C4-2B (cell line): ENCODE measurements around the gene LMAN2.

Source experiments
- H3K27ac ChIP-seq: fragments of 450-650 bp; 2 replicates; pipeline ENCODE4 v1.5.1; 2017
- ZFX ChIP-seq: fragments of 450-650 bp; IDR thresholded peaks from 2 replicates; pipeline ENCODE4 v1.6.1; 2017
- TF ChIP-seq, protein P1 (sequence below): fragments of 450-650 bp; conservative IDR thresholded peaks from 2 replicates; pipeline ENCODE4 v1.5.1; 2017; ENCODE audit warnings: mild to moderate bottlenecking

The LMAN2 gene

DNA sequence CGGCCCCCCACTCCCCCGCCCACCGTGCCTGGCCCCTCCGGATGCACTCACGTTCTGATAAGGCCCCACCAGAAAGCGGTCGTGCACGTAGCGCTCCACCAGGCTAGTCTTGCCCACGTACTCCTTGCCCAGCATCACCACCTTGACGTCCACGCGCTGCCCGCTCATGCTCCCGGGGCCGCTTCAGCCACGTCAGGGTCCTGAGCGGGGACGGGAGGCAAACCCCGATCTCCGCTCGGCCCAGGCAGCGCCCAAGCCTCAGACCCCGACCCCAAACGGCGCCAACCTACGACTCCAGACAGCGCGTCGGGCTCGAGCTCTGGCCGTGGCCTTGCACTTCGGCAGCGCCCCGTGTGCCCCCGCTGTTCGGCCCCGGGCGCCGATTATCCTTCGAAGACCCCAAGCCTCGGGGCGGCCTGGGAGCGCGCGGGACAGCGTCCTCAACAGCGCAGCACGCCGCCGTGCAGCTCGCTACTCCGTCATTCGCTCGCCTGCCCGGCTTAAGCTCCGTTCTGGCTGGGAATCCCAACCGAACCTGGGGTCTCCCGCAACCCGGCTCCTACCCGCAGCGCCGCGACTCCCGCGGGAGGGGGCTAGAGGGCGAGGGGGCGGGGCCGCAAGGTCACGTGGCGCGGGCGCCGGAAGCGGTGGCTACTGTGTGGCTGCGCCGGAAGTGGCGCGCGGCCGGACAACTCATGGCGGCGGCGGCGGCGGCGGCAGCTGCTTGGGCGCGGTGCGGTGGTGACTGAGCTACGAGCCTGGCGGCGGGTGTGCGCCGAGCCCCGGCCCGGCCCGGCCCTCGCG is 48.1 kb downstream of the LMAN2 start, which contains the start of the genes PRELID1 and RAB24:
Gene PRELID1 (plus strand): TSS at position 679 of the 804 bp plus-strand sequence. CDS start 187 bp downstream, outside the sequence.
Gene RAB24 (minus strand): TSS at position 599 of the 804 bp plus-strand sequence. CDS start 431 bp downstream, at position 168.
- peak within 1 kb of the TSS; percentile 92 for H3K27ac ChIP-seq
- no peak for TF ChIP-seq ZFX
- TF ChIP-seq, protein P1, sequence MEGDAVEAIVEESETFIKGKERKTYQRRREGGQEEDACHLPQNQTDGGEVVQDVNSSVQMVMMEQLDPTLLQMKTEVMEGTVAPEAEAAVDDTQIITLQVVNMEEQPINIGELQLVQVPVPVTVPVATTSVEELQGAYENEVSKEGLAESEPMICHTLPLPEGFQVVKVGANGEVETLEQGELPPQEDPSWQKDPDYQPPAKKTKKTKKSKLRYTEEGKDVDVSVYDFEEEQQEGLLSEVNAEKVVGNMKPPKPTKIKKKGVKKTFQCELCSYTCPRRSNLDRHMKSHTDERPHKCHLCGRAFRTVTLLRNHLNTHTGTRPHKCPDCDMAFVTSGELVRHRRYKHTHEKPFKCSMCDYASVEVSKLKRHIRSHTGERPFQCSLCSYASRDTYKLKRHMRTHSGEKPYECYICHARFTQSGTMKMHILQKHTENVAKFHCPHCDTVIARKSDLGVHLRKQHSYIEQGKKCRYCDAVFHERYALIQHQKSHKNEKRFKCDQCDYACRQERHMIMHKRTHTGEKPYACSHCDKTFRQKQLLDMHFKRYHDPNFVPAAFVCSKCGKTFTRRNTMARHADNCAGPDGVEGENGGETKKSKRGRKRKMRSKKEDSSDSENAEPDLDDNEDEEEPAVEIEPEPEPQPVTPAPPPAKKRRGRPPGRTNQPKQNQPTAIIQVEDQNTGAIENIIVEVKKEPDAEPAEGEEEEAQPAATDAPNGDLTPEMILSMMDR: peak; percentile 71

DNA sequence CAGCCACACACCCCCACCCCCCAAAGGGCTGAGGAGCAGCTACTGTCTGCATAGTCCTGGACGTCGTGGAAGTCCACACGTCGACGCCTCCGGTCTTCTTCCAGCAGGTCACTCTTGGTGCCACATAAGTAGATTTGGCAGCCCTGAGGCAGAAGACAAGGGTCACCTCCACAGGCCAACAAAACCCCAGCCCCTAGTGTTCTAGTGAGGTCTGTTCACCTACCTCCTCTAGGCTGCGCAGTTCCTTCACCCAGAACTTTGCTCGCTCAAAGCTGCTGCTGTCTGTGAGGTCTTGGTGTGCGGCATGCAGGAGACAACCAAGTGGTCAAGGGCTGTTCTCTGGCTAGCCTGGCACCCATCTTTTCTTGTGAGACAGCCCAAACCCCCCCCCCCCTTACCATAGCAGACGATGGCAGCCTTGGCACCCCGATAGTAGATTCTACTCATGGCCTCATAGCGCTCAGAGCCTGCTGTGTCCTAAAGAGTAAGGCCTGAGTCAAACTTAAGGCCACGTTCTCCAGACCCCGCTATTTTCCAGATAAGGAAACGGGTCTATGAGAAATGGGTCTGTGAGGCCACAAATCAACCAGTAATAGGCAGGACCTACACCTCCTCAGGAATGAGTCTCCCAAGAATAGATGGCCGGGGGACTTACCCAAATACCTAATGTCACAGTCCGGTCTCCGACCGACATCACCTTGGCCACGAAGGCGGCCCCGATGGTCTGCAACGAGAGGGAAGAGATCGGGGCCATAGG is 48.9 kb downstream of the LMAN2 start:
- TF ChIP-seq, protein P1: no peak
- TF ChIP-seq ZFX: no peak
- peak overlapping the region; percentile 92 for H3K27ac ChIP-seq

DNA sequence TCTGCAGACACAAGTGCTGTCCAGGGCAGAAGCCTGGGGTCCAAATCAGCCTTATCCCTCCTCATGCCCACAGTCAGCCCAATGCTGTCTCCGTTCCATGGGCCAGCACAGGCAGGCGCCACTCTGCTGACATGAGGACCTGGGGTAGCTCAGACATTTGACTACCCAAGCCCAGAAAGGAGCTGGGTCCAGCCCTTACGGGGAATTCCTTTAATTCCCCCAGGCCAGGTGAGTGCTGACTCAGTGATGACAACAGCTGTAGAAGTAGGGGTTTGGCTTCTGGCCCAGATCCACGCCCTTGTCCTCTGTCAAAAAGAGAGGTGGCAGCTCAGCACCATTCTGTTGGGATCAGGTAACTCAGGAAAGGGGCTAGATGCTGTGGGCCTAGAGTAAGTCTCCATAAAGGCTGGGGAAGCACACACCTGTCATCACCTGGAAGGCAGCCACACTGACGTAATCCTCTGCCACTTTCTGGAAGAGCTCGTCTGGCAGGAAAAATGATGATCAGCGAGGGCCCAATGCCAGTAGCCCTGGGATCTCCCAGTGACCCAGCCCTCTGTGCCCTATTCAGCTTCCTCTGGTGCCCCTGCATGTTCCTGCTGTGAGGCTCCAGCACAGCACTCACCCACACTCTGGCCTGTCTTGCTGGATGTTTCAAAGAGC is 49.8 kb downstream of the LMAN2 start:
- H3K27ac ChIP-seq: peak overlapping the region; percentile 92
- no peak for TF ChIP-seq ZFX
- TF ChIP-seq, protein P1: no peak

DNA sequence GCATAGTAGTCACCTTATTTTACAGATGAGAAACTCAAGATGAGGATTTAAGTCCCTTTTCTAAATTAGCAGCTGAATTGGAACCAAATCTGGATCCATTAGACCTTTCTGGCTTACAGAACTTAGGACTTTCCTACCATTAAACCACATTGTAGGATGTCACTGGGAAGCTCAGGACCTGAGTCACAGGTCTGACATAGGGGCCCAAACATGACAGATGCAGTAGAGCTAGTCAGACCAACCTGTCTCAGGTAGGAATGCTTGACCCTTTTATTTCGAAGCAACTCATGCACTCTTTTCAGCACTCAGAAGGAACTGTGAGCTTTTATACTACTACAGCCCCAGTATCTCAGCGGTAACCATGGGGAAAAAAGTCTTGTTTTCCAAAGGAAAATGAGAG is 50.5 kb downstream of the LMAN2 start:
- no peak for TF ChIP-seq ZFX
- TF ChIP-seq, protein P1: no peak
- H3K27ac ChIP-seq: peak overlapping the region; percentile 92

DNA sequence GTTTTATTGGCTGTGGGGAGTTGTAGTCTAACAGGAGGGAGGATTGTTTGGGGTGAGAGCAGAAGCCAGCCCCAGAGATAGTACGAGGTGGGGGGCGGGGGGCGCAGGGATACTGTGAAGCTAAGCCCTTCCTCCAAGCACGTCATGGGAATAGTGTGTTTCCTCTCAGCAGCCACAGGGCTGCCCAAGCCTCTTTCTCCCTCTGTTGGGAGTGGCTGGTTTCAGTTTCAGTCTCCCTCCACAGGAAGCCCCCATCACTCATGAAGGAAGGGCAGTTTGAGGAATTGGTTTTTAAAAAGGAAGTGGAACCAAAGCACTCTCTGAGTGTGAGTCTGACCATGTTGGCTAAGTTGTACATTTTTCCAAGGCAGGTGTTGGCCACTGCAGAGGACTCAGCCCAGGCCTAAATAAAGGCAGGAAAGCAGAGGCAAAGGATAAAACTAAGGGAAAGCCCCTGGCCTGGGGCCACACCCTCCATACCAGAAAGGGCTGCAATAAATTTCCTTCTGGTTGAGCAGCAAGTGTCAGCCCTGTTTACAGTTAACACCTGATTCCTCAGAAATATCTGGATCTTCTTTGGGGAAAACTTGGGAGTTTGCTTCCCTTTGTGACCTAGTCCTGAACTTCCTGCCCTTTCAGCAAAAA is 51.1 kb downstream of the LMAN2 start:
- no peak for TF ChIP-seq ZFX
- TF ChIP-seq, protein P1: no peak
- no peak overlapping the region for H3K27ac ChIP-seq

DNA sequence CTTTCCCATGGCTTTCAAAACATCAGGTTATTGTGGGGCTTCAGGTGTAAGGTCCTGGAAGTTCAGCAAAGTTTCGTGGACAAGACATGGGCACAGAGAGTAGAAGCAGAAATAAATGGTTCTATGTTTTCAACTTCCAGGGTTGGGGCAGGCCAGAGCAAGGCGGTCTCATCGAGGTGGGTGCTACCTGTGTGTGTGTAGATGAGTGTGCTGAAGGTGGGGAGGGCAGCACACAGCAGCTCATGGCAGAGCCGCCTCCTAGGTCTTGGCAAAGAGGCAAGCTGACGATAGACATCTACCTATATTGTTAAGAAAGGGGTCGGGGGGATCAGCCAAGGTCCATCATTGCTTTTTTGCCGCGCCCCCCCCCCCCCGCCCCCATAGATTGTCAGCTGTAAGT is 51.8 kb downstream of the LMAN2 start:
- H3K27ac ChIP-seq: no peak overlapping the region
- TF ChIP-seq ZFX: no peak

DNA sequence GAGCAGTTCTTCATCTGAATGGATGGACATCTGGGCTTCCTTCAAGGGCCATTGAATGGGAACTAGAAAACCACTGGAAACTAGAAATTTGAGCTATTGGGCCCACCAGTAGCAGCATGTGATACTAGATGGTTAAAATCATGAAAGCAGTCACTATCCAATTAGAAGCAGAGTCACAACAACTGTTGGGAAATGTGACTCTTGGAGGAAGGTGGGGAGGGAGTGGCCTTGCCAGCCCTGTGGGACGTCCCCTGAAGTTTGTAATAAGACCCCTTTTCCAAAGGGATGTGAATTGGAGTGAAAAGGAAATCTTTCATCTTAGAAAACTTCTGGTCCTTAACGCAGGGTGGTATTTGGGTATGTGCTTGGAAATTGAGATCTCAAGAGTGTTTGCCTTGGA is 53.5 kb downstream of the LMAN2 start:
- no peak for TF ChIP-seq ZFX
- TF ChIP-seq, protein P1: no peak
- no peak overlapping the region for H3K27ac ChIP-seq
